GM19455 (cell line): ENCODE results near the gene CNTN1.

Experiments
- ATAC-seq: cut with Tn5 transposase; IDR thresholded peaks from one replicate; pipeline ENCODE4 v1.9.1; 2021; ENCODE audit not compliant: unreplicated experiment

Gene CNTN1

DNA sequence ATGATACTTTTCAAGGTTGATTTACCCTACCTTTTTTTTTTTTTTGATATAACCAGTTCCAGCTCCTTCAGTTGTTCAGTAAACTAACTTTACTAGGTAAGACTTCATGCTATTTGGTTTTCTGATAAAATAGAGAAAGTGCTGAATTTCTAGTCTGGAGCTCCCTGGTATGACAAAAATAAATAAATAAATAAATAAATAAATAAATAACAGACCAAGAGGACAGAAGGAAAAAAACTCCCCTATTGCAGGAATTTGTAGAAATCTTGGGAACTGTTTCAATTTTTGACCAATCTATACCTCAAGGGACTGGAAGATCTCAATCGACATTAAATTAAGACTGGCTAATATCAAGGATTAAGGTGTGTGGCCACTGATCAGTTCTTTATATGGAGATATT, 265.2 kb downstream of the CNTN1 start:
- no peak for ATAC-seq

DNA sequence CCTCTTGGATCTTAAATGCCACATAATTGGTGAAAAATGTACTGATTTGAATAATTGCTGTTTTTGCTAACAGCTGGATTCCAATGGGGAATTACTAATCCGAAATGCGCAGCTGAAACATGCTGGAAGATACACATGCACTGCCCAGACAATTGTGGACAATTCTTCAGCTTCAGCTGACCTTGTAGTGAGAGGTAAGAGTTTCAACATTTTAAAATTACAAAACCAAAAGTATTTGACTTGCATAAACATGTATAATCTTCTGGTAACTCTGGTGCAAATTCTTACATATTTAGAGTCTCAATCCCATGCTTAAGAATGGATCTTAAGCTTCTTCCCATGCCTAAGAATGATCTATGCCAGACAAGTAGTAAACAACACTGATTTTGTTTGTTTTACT, 266.8 kb downstream of the CNTN1 start:
- ATAC-seq, result no peak

DNA sequence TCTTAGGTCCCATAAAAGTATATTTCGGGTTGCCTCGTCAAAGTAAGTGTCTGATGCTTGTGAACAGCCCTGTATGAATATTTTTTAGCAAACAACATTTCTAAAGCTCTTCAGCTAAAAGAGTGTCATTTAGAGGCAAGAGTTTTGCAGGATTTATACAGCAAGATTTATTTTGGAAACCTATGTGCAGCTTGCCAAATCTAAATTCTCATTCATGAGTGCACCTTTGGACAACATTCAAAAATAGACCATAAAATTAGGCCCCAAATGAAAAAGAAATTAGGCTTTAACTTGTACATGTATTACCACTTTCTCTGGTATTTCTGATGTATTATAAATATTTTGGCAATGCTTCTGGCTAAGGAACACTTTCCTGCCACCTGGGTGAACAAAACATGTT, 271.5 kb downstream of the CNTN1 start:
- ATAC-seq, result no peak

DNA sequence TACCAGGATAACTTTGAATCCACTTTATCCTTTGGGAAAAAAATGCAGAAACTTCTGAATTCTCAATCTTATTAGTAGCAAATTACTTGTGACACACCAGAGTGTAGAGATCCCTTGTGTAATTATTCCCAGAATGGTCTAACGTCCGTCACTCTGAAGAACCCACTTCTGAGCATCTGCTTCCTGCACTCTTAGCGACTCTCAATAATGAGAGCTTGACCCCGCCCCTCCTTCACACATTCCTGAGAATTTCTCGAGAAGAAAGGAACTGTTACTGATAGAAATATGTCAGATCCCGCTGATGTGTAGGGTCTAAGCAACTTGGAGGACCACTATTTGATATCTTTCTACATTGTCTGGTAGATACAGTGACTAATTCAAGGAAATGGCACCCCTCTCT, 277.6 kb downstream of the CNTN1 start:
- no peak for ATAC-seq

DNA sequence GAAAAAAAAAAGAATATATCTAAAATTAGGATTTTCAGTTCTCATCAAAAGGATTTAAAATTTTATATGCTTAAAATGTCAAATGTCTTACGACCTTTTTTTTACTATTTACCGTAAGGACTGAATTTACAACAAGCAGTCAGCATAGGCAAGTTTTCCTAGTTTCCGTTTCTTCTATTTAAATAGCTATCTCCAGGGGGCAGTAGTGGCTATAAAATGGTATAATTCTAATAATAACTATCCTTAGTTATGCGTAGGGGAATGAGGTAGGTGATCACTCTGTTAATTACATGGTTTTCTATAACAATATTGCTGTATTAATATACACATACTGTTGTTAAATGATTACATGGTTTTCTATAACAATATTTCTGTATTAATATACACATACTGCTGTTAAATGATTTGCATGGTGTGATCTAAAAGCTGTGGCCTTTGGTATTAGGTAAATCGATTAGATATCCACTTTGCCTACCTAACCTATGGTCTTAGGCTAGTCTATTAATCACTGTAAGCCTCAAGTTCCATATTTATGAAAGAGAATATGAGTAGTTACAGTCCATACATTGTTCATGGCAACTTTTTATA, 278.2 kb downstream of the CNTN1 start:
- ATAC-seq, result no peak

DNA sequence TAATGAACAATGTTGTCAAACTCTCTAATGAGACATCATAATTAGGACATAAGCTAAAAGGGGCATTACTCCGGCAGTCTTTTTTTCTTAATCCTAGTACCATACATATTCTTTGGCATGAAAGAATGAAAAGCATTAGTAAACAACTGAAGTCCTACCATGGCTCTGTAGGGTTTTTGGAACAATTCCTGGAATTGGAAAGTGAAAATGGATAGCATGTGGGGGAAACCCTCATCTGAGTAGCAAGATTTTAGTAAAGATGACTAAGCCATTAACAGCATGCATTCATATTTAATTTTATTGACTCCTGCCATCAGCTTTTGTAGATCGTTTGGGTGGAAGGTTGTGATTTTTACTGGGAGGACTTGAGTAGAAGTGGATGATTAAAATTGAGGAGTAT, 279.7 kb downstream of the CNTN1 start:
- ATAC-seq, result no peak

DNA sequence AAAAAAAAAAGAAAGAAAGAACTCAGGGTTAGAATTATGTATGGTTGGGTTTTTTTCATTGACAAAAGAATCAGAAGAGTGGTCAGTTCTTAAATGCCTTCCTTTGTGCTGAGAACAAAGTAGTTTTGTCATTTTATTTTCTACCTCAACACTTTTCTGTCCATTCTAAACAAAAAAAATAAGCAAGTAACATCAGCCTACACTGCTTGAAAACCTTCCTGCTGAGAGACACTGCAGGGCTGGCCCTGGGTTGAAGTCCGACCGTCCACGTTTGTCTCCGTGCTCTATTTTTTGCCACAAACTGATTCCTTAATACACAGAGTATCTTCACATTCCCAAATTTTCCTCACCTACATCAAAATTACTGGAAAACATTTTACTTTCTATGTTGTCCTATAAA, 284.3 kb downstream of the CNTN1 start:
- no peak for ATAC-seq

DNA sequence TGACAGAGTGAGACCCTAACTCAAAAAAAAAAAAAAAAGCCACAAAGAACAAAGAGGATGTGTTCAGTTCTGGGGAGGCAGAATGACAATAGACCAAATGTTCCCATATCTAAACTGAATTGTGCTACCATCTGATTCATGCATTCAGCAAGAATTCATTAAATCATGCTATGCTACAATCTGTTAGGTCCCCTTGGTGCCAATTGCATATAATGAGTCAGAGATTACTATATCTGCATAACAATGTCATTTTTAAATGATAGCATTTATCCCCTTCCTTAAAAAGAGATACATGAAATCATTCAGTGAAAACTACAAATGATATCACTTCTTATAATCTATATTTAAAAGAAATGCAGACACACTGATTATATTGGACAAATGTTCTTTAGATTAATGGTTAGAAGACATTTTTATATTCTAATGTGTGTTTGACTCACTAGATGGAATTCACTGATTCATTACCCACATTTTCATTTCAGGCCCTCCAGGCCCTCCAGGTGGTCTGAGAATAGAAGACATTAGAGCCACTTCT, 288.3 kb downstream of the CNTN1 start:
- no peak for ATAC-seq

DNA sequence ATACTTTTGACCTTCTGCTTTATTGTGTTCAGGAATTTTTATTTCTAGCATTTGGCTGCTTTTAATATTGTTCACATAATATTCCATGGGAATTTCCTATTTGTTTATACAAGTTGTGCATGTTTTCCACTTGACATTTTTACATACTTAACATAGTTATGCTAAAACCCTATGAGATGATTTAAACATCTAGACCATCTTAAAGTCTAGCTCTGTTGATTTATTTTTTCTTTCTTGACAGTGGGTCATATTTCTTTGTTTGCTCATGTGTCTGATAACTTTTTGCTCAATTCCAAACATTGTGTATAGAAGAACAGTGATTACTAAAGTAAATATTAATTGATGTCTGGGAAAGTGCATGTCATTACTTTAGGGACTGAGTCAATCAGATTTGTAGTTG, 293.8 kb downstream of the CNTN1 start:
- no peak for ATAC-seq

DNA sequence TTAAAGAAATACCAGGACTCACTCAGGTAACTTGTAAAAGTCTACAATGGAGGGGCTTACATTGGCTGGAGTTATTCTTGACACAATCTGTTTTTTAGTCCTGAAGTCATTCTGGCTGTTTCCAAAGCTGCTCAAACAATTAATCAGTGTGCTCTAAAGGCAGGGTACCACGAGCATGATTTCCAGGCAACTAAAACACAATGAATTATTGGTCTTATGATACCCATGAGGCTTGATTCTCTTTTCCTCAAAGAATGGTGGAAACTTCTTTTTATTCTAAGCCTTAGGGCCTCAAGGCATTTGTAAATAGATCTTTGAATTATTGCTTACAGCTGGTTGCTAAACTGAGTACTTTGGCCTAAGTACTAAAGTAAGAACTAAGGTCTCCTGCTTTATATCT, 296.1 kb downstream of the CNTN1 start:
- no peak for ATAC-seq

DNA sequence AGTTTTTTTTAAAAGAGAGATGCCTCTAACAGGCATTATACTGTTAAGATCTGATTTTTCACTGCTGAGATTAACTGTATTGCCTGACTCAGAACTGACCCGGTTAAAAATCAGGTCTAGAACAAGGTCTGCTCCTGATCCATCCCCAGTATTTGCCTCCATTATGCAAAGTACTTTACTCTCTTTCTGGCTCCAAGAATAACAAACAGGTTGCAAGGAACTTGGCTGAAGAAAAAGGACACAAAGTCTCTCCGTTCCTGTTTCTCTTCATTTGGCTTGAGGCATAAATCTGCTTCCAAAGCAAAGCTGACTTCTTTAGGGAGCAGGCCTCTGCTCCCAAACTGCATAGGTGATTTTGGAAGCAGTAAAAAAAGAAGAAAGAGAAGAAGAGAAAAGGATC, 296.6 kb downstream of the CNTN1 start:
- ATAC-seq, result no peak

DNA sequence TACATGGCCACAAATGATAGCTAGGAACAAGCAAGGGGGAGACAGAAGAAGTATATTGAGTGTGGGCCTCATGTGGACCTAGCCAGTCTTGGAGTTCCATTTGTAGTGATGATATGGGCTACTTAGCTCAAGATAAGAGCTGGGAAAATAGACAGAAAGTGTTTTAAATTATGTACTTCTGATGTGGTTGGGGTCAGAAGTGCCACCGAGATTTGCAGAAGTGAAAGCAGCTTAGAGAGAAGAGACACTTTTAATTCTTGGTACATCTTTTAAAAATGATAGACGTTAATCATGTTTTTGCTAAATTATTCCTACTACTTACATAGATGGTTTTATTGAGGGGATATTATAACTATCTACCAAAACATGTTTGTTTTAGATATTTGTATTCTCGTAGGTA, 297.5 kb downstream of the CNTN1 start:
- no peak for ATAC-seq

DNA sequence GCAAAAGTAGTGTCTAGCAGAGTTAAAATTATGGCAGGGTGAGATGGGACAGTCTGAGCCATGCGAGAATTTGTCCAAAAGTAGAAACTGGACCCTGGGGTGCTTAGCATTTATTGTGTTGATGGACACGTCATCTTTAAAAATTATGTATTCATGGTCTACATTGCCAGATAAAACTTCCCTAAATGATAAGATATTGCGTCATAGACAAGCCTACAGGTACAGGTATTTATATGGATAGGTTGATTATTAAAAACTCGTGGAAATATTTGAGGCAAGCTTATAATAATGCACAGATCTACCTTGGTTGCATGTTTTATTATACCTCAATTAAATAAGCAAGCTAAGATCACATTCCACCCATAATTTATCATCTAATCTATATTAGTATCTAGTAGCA, 299.9 kb downstream of the CNTN1 start:
- ATAC-seq, result no peak

DNA sequence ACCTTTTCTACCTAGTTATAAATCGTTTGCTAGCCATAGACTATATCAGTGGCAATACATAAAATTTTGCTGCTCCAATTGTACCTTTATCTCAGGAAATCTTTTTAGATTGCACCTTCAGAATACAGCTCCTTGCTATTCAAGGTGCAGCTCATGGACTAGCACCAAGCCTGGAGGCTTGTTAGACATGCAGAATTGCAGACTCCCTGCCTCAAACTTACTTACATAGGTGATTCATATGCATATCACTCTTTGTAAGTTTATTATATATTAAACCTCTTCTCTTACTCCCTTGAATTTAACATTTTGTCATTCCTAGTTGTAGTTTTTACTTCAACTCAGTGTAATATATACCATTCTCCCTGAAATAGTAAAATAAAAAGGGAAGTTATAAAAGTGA, 300.4 kb downstream of the CNTN1 start:
- ATAC-seq, result no peak

DNA sequence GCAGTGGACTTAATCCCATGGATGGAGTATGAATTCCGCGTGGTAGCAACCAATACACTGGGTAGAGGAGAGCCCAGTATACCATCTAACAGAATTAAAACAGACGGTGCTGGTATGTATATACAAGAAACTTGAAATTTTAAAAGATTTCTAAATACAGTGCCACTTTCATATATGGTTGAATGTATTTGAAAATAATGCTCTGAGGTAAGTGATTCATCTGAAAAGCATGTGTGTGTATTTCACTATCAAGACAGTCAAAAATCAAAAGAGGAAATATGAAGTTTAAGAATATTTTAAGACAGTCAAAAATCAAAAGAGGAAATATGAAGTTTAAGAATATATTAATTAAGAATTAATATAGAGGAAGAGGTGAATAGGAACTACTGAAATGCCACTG, 300.9 kb downstream of the CNTN1 start:
- ATAC-seq, result no peak

DNA sequence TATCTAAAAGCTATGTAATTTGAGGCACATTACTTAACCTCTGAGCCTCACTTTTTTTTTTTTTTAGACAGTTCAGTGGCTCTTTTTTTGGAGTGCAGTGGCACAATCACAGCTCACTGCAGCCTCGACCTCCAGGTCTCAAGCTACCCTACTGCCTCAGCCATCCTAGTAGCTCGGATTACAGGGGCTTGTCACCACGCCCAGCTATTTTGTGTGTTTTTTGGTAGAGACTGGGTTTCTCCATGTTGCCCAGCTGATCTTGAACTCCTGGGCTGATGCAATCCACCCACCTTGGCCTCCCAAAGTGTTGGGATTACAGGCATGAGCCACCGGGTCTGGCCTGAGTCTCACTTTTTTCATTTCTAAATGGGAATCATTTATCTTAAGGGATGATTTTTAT, 303.9 kb downstream of the CNTN1 start:
- ATAC-seq, result no peak

DNA sequence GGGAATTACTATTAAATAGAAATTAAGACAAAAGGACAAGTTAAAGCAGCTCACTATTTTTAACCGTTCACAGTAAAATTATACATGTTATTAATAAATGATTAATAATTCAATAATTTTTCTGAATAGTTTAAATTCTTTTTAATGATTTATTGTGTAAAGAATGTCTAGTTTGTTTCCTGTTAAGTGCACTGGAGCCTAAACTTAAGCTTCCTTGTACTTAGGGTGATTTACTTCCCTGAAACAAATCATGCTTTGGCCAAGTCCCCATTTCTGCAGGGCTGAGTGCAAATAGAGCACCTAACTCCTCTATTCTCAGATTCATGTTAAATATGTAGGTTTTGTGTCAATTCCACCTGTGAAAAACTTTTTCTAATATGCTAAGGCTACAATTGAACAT, 307.0 kb downstream of the CNTN1 start:
- ATAC-seq, result no peak

DNA sequence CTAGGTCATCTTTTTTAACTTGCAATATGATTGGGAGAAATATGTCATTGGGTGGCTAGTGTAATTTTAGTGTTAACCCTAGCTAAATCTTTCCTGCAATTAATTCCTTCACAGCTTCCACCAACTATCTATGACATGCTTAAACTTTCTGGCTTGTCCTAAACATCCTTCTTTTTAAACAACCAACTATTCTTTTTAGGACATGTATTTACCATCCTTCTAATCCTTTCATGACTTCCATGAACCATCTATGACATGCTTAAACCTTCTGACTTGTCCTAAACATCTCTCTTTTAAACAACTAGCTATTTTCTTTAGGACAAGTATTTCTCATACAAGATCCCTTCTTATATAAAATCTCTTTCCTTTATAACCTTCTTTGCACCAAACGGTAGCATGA, 316.2 kb downstream of the CNTN1 start:
- ATAC-seq, result no peak

DNA sequence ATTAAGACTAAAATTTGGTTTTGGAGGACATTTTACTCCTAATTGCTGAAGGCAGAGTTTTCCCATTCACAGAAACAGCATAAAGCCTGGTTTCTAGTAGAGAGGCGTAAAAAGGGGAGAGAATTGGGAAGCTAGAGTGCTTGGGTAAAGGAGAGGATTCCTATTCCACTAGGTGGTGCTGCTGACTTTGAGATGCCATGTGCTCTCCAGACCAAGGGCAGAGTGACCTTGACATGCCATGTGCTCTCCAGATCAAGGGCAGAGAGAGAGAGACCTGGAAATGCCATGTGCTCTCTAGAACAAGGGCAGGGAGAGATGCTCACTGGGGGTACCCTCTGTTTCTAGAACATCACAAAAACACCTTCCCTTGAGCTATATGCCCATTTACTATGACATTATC, 319.7 kb downstream of the CNTN1 start:
- ATAC-seq, result no peak

DNA sequence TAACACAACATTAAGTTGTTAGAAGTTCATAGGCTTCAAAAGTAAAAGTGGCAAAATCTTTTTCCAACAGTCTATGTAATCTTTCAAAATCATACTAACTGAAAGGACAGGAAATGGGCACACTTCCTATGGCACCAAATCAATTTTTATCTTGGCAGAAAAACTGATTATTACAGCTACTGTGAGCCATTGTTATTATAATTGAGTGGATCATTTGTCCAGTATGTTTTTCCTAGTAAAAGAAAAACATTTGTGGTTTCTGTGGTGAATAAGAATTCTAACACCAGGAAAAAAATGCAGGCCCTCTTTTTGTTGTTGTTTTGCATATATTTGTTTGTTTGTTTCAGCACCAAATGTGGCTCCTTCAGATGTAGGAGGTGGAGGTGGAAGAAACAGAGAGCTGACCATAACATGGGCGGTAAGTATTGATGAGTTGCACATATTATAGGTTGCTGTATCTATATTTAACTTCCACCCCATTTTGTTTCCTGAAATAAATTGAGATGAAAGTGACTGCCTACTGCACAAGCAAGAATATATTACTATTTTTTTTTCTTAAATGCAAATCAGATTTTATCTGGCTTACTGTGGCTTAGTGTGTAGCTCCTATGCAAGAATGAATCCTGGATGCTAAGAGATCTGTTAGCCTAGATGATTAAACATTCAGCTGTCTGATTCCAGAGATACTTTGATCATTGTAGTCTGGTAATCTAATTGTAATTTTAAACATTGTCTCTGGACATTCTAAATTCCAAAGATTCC, 321.8 kb downstream of the CNTN1 start:
- ATAC-seq, result no peak

DNA sequence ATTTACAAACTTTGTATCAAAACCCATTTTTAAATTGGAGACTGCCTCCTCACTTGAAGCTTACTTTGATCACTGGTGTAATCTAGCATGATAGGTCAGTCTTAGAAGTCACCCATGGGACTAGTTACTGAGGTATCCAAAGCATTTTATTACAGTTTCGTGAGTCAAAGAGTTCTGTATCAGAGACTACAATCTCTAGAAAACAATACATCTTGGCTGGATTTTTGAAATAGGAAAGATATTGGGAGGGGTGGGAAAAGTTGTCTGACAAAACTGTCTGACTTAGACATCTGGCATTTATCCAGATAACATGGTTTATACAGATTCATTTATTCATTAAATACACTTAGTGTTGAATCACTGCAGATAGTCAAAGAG, 322.4 kb downstream of the CNTN1 start:
- no peak for ATAC-seq

DNA sequence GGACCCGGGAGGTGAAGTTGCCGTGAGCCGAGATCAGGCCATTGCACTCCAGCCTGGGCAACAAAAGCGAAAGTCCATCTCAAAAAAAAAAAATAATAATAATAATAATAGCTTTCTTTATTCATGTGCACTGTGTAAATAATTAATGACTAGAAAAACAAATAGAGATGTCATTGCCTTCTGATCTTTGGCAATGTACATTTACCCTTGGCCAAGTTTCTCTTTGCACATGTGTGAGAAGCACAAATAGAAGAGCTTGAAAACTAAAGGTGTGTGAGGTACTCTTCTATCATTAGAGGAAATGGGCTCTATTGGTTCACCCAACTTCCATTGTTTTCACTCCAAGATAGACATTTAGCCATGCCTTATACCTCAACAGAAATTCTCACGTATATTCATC, 325.8 kb downstream of the CNTN1 start:
- ATAC-seq, result no peak

DNA sequence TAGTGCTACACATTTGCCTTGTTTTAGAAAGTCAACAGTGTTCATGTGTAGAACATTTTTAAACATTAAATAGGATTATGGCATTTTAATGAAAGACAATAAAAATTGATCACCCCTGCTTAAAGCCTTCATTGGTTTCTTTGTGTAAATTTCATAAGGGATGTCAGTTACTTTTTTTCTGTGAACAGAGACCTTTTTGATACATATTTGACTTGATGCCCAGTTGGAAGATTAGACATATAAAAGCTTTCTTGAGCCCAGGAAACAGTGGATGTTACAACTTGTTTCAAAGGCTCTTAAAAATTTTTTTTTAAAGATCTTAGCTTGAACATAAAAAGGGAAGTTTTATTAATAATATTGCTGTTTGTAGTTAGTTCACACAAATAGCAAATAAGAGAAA, 327.2 kb downstream of the CNTN1 start:
- ATAC-seq, result no peak
